ENCODE measurements around the gene KRAS.

Gene KRAS

GRCh38 chr12:25286837-25287236 is 36.1 kb upstream of the KRAS start:
- H3K27ac Mint-ChIP-seq = no peak overlapping the region
- no peaks in the 10 kb centered on the region for H3K4me1 Mint-ChIP-seq
- no peak overlapping the region for H3K4me3 Mint-ChIP-seq
- no peaks in the 10 kb centered on the region for H3K36me3 Mint-ChIP-seq (ENCODE audit: low read depth)
- peaks cover 11% of the 10 kb centered on the region for H3K9me3 Mint-ChIP-seq
- H3K27me3 Mint-ChIP-seq (ENCODE audit: low read depth, poor library complexity) = no peaks in the 10 kb centered on the region
- DNase-seq = no peak
- TF ChIP-seq CTCF (IDR thresholded peaks at IDR 0.05) = no peak

GRCh38 chr12:25284024-25284423 is 33.3 kb upstream of the KRAS start:
- peaks cover 2% of the 10 kb centered on the region for H3K9me3 Mint-ChIP-seq
- no peaks in the 10 kb centered on the region for H3K4me1 Mint-ChIP-seq
- TF ChIP-seq CTCF (IDR thresholded peaks at IDR 0.05) = no peak
- no peak for DNase-seq
- H3K4me3 Mint-ChIP-seq = no peak overlapping the region
- H3K36me3 Mint-ChIP-seq (ENCODE audit: low read depth) = no peaks in the 10 kb centered on the region
- no peak overlapping the region for H3K27ac Mint-ChIP-seq
- no peaks in the 10 kb centered on the region for H3K27me3 Mint-ChIP-seq (ENCODE audit: low read depth, poor library complexity)

GRCh38 chr12:25283006-25283405 is 32.3 kb upstream of the KRAS start:
- Mint-ChIP-seq H3K4me1 (no peaks in the 10 kb centered on the region), H3K27me3 (ENCODE audit: low read depth, poor library complexity) (no peaks in the 10 kb centered on the region), H3K9me3 (no peaks in the 10 kb centered on the region), H3K27ac (no peak overlapping the region), H3K36me3 (ENCODE audit: low read depth) (no peaks in the 10 kb centered on the region), H3K4me3 (no peak overlapping the region)
- no peak for TF ChIP-seq CTCF (IDR thresholded peaks at IDR 0.05)
- DNase-seq = no peak

- TF ChIP-seq CTCF (IDR thresholded peaks at IDR 0.05) = no peak
- H3K36me3 Mint-ChIP-seq (ENCODE audit: low read depth) = no peaks in the 10 kb centered on the region
- no peak for DNase-seq
Observed at GRCh38 chr12:25280082-25280481, 29.4 kb upstream of the KRAS start.

GRCh38 chr12:25278269-25278668 is 27.5 kb upstream of the KRAS start:
- DNase-seq = no peak
- Mint-ChIP-seq H3K4me1 (no peaks in the 10 kb centered on the region), H3K9me3 (no peaks in the 10 kb centered on the region), H3K36me3 (ENCODE audit: low read depth) (no peaks in the 10 kb centered on the region), H3K27ac (no peak overlapping the region), H3K4me3 (no peak overlapping the region), H3K27me3 (ENCODE audit: low read depth, poor library complexity) (peaks cover 3% of the 10 kb centered on the region)
- no peak for TF ChIP-seq CTCF (IDR thresholded peaks at IDR 0.05)

More at GRCh38 chr12:25280082-25280481, 29.4 kb upstream of the KRAS start:
- H3K9me3 Mint-ChIP-seq = no peaks in the 10 kb centered on the region
- no peak overlapping the region for H3K4me3 Mint-ChIP-seq
- H3K27me3 Mint-ChIP-seq (ENCODE audit: low read depth, poor library complexity) = peaks cover 3% of the 10 kb centered on the region
- no peaks in the 10 kb centered on the region for H3K4me1 Mint-ChIP-seq
- H3K27ac Mint-ChIP-seq = no peak overlapping the region

- H3K27ac Mint-ChIP-seq = no peak overlapping the region
- H3K27me3 Mint-ChIP-seq (ENCODE audit: low read depth, poor library complexity) = peaks cover 3% of the 10 kb centered on the region
- no peaks in the 10 kb centered on the region for H3K9me3 Mint-ChIP-seq
- H3K4me3 Mint-ChIP-seq = no peak overlapping the region
- DNase-seq = no peak
- H3K4me1 Mint-ChIP-seq = no peaks in the 10 kb centered on the region
- H3K36me3 Mint-ChIP-seq (ENCODE audit: low read depth) = no peaks in the 10 kb centered on the region
- no peak for TF ChIP-seq CTCF (IDR thresholded peaks at IDR 0.05)
Observed at GRCh38 chr12:25276199-25276937, 25.6 kb upstream of the KRAS start.
